CD4-positive, alpha-beta T cell (primary cell): ENCODE measurements around the gene YAP1. TPM values are rescaled to one million over a fixed set of nuclear protein-coding genes. Genes with fewer than 3 reads are reported as not detected.

Source experiments
- ATAC-seq: fragments of 200-7000 bp; cut with Tn5 transposase; one replicate; pipeline ENCODE4 v1.10.0; 2022; ENCODE audit warnings: mild to moderate bottlenecking; ENCODE audit not compliant: poor library complexity
- CTCF ChIA-PET: fragments of 350-600 bp; sonication (Branson Sonifier 250); formaldehyde crosslinking; loops from one replicate; lab custom pipeline; 2021; ENCODE audit warnings: antibody characterized with exemption, inconsistent platforms; lab: Charles Lee
- POLR2A ChIA-PET: fragments of 350-600 bp; sonication (Branson Sonifier 250); formaldehyde crosslinking; loops from one replicate; lab custom pipeline; 2021; ENCODE audit warnings: antibody characterized with exemption, inconsistent platforms; lab: Charles Lee
- DNase-seq, 14 experiments: peaks; one replicate each; pipeline ENCODE4 v3.0.0-alpha.2; 2013 to 2020; ENCODE audit warnings: mixed read lengths in 2 of 14
- H3K27ac ChIP-seq, 2 donors: one replicate each; pipeline versions ENCODE4 v1.5.1 to v1.7.0; 2013; ENCODE audit warnings: low read length in 2 of 2, low read depth in 1 of 2, mild to moderate bottlenecking in 1 of 2
- H3K27me3 ChIP-seq, 2 experiments: 1 replicate in 1 of 2; 2 replicates in 1 of 2; pipeline versions ENCODE4 v1.6.1 to v1.7.0; 2013; ENCODE audit warnings: low read length in 2 of 2, control low read depth in 1 of 2, mild to moderate bottlenecking in 1 of 2, moderate library complexity in 1 of 2; ENCODE audit not compliant: insufficient read depth in 2 of 2, control insufficient read depth in 1 of 2
- H3K36me3 ChIP-seq: one replicate; pipeline ENCODE4 v1.6.1; 2013; ENCODE audit warnings: low read length, control low read depth; ENCODE audit not compliant: insufficient read depth
- H3K4me1 ChIP-seq: one replicate; pipeline ENCODE4 v1.6.1; 2013; ENCODE audit warnings: low read length, control low read depth; ENCODE audit not compliant: insufficient read depth
- H3K4me3 ChIP-seq: one replicate; pipeline ENCODE4 v1.5.1; 2013; ENCODE audit warnings: mild to moderate bottlenecking, low read length, moderate library complexity
- H3K9me3 ChIP-seq, 2 experiments: 1 replicate in 1 of 2; 2 replicates in 1 of 2; pipeline versions ENCODE4 v1.6.1 to v1.7.0; 2013; ENCODE audit warnings: low read length in 2 of 2, mild to moderate bottlenecking in 2 of 2, control low read depth in 1 of 2, moderate library complexity in 1 of 2; ENCODE audit not compliant: control insufficient read depth in 1 of 2, insufficient read depth in 1 of 2
- H3K27ac Mint-ChIP-seq: one replicate; pipeline ENCODE4 v1.8.0; 2020; ENCODE audit warnings: mixed read lengths
- H3K27me3 Mint-ChIP-seq: one replicate; pipeline ENCODE4 v1.8.0; 2021; ENCODE audit warnings: mixed read lengths
- H3K36me3 Mint-ChIP-seq: one replicate; pipeline ENCODE4 v1.8.0; 2021; ENCODE audit warnings: low read depth, mixed read lengths
- H3K4me1 Mint-ChIP-seq: one replicate; pipeline ENCODE4 v1.8.0; 2021; ENCODE audit warnings: low read depth, mixed read lengths
- H3K4me3 Mint-ChIP-seq: one replicate; pipeline ENCODE4 v1.8.0; 2020; ENCODE audit warnings: mild to moderate bottlenecking, mixed read lengths
- H3K9me3 Mint-ChIP-seq: one replicate; pipeline ENCODE4 v1.8.0; 2020; ENCODE audit warnings: mixed read lengths
- CTCF ChIP-seq: fragments of 200-600 bp; IDR thresholded peaks from one replicate; pipeline ENCODE4 v1.8.0; 2022; ENCODE audit warnings: antibody characterized with exemption, mild to moderate bottlenecking
- intact Hi-C, 2 experiments: fragments of 100-400 bp; cut with DNase I in 1 of 2; cut with micrococcal nuclease in 1 of 2; formaldehyde crosslinking; loops; one replicate each; pipeline versions ENCODE4 v1.15.1 to v1.9.0; 2023 to 2025; cut with DNase I, micrococcal nuclease
- total RNA-seq, 174 experiments: library from RNA in 2 of 174; stranded (reverse) in 2 of 174; gene quantifications; one replicate each; pipeline ENCODE4 v1.2.3 and lab custom pipeline; 2021 to 2026

Gene YAP1
- total RNA-seq, 2 experiments from 2014 or later: 0.06 TPM; not detected in 1

- intact Hi-C loops: no loop called here
- no peaks in the 10 kb centered on the region for H3K9me3 Mint-ChIP-seq
- ChIA-PET POLR2A (no interaction called here), CTCF (no interaction called here)
- Histone ChIP-seq H3K4me3 (no peak overlapping the region), H3K9me3 (peaks cover 0 to 3% of the 10 kb centered on the region in 2 experiments), H3K36me3 (no peaks in the 10 kb centered on the region), H3K27me3 (no peaks in the 10 kb centered on the region), H3K4me1 (no peaks in the 10 kb centered on the region), H3K27ac (no peak overlapping the region)
- DNase-seq: no peak
- H3K4me3 Mint-ChIP-seq: no peak overlapping the region
- H3K4me1 Mint-ChIP-seq: no peaks in the 10 kb centered on the region
- peaks cover 7% of the 10 kb centered on the region for H3K27me3 Mint-ChIP-seq
- no peaks in the 10 kb centered on the region for H3K36me3 Mint-ChIP-seq
- ATAC-seq: no peak
- no peak for TF ChIP-seq CTCF
- H3K27ac Mint-ChIP-seq: no peak overlapping the region
Measured at GRCh38 chr11:102244681-102245409, 134.6 kb downstream of the YAP1 start.

- no peak for ATAC-seq
- Histone ChIP-seq H3K9me3 (peaks cover 0 to 3% of the 10 kb centered on the region in 2 experiments), H3K36me3 (no peaks in the 10 kb centered on the region), H3K4me3 (no peak overlapping the region), H3K27ac (no peak overlapping the region), H3K4me1 (no peaks in the 10 kb centered on the region), H3K27me3 (no peaks in the 10 kb centered on the region)
- no peak for DNase-seq
- POLR2A ChIA-PET: no interaction called here
- Mint-ChIP-seq H3K36me3 (no peaks in the 10 kb centered on the region), H3K9me3 (no peaks in the 10 kb centered on the region), H3K27me3 (no peaks in the 10 kb centered on the region), H3K4me3 (no peak overlapping the region), H3K27ac (no peak overlapping the region), H3K4me1 (no peaks in the 10 kb centered on the region)
- intact Hi-C loops: no loop called here
- no peak for TF ChIP-seq CTCF
- CTCF ChIA-PET: no interaction called here
Measured at GRCh38 chr11:102251423-102251822, 141.2 kb downstream of the YAP1 start.

- Mint-ChIP-seq H3K9me3 (no peaks in the 10 kb centered on the region), H3K4me3 (no peak overlapping the region), H3K36me3 (no peaks in the 10 kb centered on the region), H3K4me1 (no peaks in the 10 kb centered on the region), H3K27me3 (no peaks in the 10 kb centered on the region), H3K27ac (no peak overlapping the region)
- DNase-seq (no peak), ATAC-seq (no peak)
- ChIA-PET CTCF (interaction anchor here (1.3 kb wide), 1 partner anchor 16 kb away, joined by 4 read pairs; no protein-coding TSS in a partner anchor), POLR2A (no interaction called here)
- no peak for TF ChIP-seq CTCF
- no peak overlapping the region for H3K4me3 ChIP-seq
- no peaks in the 10 kb centered on the region for H3K27me3 ChIP-seq
- H3K27ac ChIP-seq: no peak overlapping the region
- intact Hi-C loops: no loop called here
- no peaks in the 10 kb centered on the region for H3K4me1 ChIP-seq
- no peaks in the 10 kb centered on the region for H3K36me3 ChIP-seq
- peaks cover 0 to 1% of the 10 kb centered on the region in 2 experiments for H3K9me3 ChIP-seq
Measured at GRCh38 chr11:102252339-102252891, 142.2 kb downstream of the YAP1 start.
